Stomach smooth muscle (tissue), 2 donors: ENCODE results near the gene ADK.

Experiments used
- H3K27ac ChIP-seq: one replicate; pipeline ENCODE4 v1.7.0; 2013; ENCODE audit warnings: mild to moderate bottlenecking, low read length, inconsistent platforms
- H3K27me3 ChIP-seq, 2 donors: one replicate each; pipeline ENCODE4 v1.7.0; 2013; ENCODE audit warnings: low read length in 2 of 2; ENCODE audit not compliant: insufficient read depth in 2 of 2, control insufficient read depth in 1 of 2
- H3K36me3 ChIP-seq, 2 donors: one replicate each; pipeline ENCODE4 v1.7.0; 2013; ENCODE audit warnings: low read length in 2 of 2; ENCODE audit not compliant: control insufficient read depth in 2 of 2, insufficient read depth in 2 of 2
- H3K4me1 ChIP-seq: one replicate; pipeline ENCODE4 v1.7.0; 2013; ENCODE audit warnings: low read length; ENCODE audit not compliant: control insufficient read depth, insufficient read depth
- H3K4me3 ChIP-seq, 2 donors: one replicate each; pipeline ENCODE4 v1.7.0; 2013; ENCODE audit warnings: low read length in 2 of 2
- H3K9ac ChIP-seq, 2 donors: one replicate each; pipeline ENCODE4 v1.7.0; 2013; ENCODE audit warnings: low read length in 2 of 2, mild to moderate bottlenecking in 1 of 2
- H3K9me3 ChIP-seq, 2 donors: one replicate each; pipeline ENCODE4 v1.7.0; 2013; ENCODE audit warnings: low read length in 2 of 2; ENCODE audit not compliant: control insufficient read depth in 2 of 2
- donor health status: healthy.
- donor health status: Pancreatic carcinoma.

ADK gene

GRCh38 chr10:74589226-74589673, 438.2 kb downstream of the ADK start:
- Histone ChIP-seq H3K27ac (peak overlapping the region; percentile 6), H3K9ac (peak overlapping the region in 1 of 2 donors; percentile 4), H3K9me3 (no peaks in the 10 kb centered on the region), H3K27me3 (no peaks in the 10 kb centered on the region), H3K4me1 (peaks cover 15% of the 10 kb centered on the region), H3K4me3 (no peak overlapping the region), H3K36me3 (no peaks in the 10 kb centered on the region)

- Histone ChIP-seq H3K4me1 (peaks cover 15% of the 10 kb centered on the region), H3K9ac (peak overlapping the region in 1 of 2 donors; percentile 24), H3K27ac (peak overlapping the region; percentile 6), H3K36me3 (no peaks in the 10 kb centered on the region), H3K4me3 (no peak overlapping the region), H3K27me3 (no peaks in the 10 kb centered on the region), H3K9me3 (no peaks in the 10 kb centered on the region)
Measured at GRCh38 chr10:74589851-74590250, 438.8 kb downstream of the ADK start.

GRCh38 chr10:74593470-74593869, 442.4 kb downstream of the ADK start:
- H3K9me3 ChIP-seq, result no peaks in the 10 kb centered on the region
- H3K36me3 ChIP-seq, result no peaks in the 10 kb centered on the region
- no peak overlapping the region for H3K4me3 ChIP-seq
- H3K9ac ChIP-seq, result no peak overlapping the region
- H3K27me3 ChIP-seq, result no peaks in the 10 kb centered on the region
- no peak overlapping the region for H3K27ac ChIP-seq
- peaks cover 11% of the 10 kb centered on the region for H3K4me1 ChIP-seq

GRCh38 chr10:74596713-74597112, 445.7 kb downstream of the ADK start:
- Histone ChIP-seq H3K9ac (no peak overlapping the region), H3K27ac (no peak overlapping the region), H3K4me3 (no peak overlapping the region), H3K36me3 (no peaks in the 10 kb centered on the region), H3K27me3 (no peaks in the 10 kb centered on the region), H3K4me1 (peaks cover 7% of the 10 kb centered on the region), H3K9me3 (no peaks in the 10 kb centered on the region)

- Histone ChIP-seq H3K36me3 (no peaks in the 10 kb centered on the region), H3K4me1 (no peaks in the 10 kb centered on the region), H3K9me3 (no peaks in the 10 kb centered on the region), H3K9ac (no peak overlapping the region), H3K4me3 (no peak overlapping the region), H3K27me3 (no peaks in the 10 kb centered on the region), H3K27ac (no peak overlapping the region)
Measured at GRCh38 chr10:74598891-74599566, 448.0 kb downstream of the ADK start.

- no peak overlapping the region for H3K9ac ChIP-seq
- H3K4me3 ChIP-seq, result no peak overlapping the region
- no peaks in the 10 kb centered on the region for H3K4me1 ChIP-seq
- no peak overlapping the region for H3K27ac ChIP-seq
- H3K36me3 ChIP-seq, result no peaks in the 10 kb centered on the region
- H3K27me3 ChIP-seq, result no peaks in the 10 kb centered on the region
- H3K9me3 ChIP-seq, result no peaks in the 10 kb centered on the region
Measured at GRCh38 chr10:74599672-74600071, 448.7 kb downstream of the ADK start.

GRCh38 chr10:74600170-74600569, 449.1 kb downstream of the ADK start:
- Histone ChIP-seq H3K36me3 (no peaks in the 10 kb centered on the region), H3K9ac (no peak overlapping the region), H3K9me3 (no peaks in the 10 kb centered on the region), H3K27ac (no peak overlapping the region), H3K4me1 (no peaks in the 10 kb centered on the region), H3K27me3 (no peaks in the 10 kb centered on the region), H3K4me3 (no peak overlapping the region)

GRCh38 chr10:74602576-74602975, 451.6 kb downstream of the ADK start:
- Histone ChIP-seq H3K27me3 (no peaks in the 10 kb centered on the region), H3K9me3 (no peaks in the 10 kb centered on the region), H3K36me3 (no peaks in the 10 kb centered on the region), H3K4me1 (no peaks in the 10 kb centered on the region), H3K4me3 (no peak overlapping the region), H3K27ac (no peak overlapping the region), H3K9ac (no peak overlapping the region)

- Histone ChIP-seq H3K36me3 (no peaks in the 10 kb centered on the region), H3K9ac (no peak overlapping the region), H3K27ac (no peak overlapping the region), H3K27me3 (no peaks in the 10 kb centered on the region), H3K4me3 (no peak overlapping the region), H3K4me1 (no peaks in the 10 kb centered on the region), H3K9me3 (no peaks in the 10 kb centered on the region)
Measured at GRCh38 chr10:74610299-74610698, 459.3 kb downstream of the ADK start.

- H3K27ac ChIP-seq, result no peak overlapping the region
- H3K36me3 ChIP-seq, result no peaks in the 10 kb centered on the region
- H3K9me3 ChIP-seq, result no peaks in the 10 kb centered on the region
- no peaks in the 10 kb centered on the region for H3K4me1 ChIP-seq
- no peak overlapping the region for H3K4me3 ChIP-seq
- H3K27me3 ChIP-seq, result no peaks in the 10 kb centered on the region
- no peak overlapping the region for H3K9ac ChIP-seq
Measured at GRCh38 chr10:74612195-74612594, 461.2 kb downstream of the ADK start.

GRCh38 chr10:74620626-74621025, 469.6 kb downstream of the ADK start:
- Histone ChIP-seq H3K9me3 (no peaks in the 10 kb centered on the region), H3K27me3 (no peaks in the 10 kb centered on the region), H3K27ac (no peak overlapping the region), H3K9ac (no peak overlapping the region), H3K4me1 (no peaks in the 10 kb centered on the region), H3K36me3 (no peaks in the 10 kb centered on the region), H3K4me3 (no peak overlapping the region)
